Neural cell (in vitro differentiated cells): ENCODE results near the gene ZNF24.

Source experiments
- EP300 ChIP-seq: fragments of 450-650 bp; conservative IDR thresholded peaks from 2 replicates; pipeline ENCODE4 v1.6.1; 2014; ENCODE audit warnings: antibody characterized with exemption, mild to moderate bottlenecking, moderate library complexity; ENCODE audit not compliant: poor library complexity, severe bottlenecking
- EZH2 ChIP-seq: fragments of 200-600, 300-800 bp; shearing (Covaris generic), sonication (generic); IDR thresholded peaks from 2 replicates; pipeline ENCODE4 v1.6.1; 2014; ENCODE audit warnings: antibody characterized with exemption, low read length, borderline replicate concordance, mild to moderate bottlenecking; ENCODE audit not compliant: insufficient read depth, poor library complexity, severe bottlenecking
- POLR2AphosphoS5 ChIP-seq: IDR thresholded peaks from 2 replicates; pipeline ENCODE4 v1.6.1; 2012
- RAD21 ChIP-seq: fragments of 450-650 bp; conservative IDR thresholded peaks from 2 replicates; pipeline ENCODE4 v1.6.1; 2014; ENCODE audit warnings: antibody characterized with exemption, mild to moderate bottlenecking, moderate library complexity
- TF ChIP-seq, protein P1 (sequence below): fragments of 450-650 bp; IDR thresholded peaks from 2 replicates; pipeline ENCODE4 v1.5.1; 2014; ENCODE audit warnings: antibody characterized with exemption, mild to moderate bottlenecking, moderate library complexity; ENCODE audit not compliant: poor library complexity, severe bottlenecking
- TF ChIP-seq, protein P2 (sequence below): IDR thresholded peaks from 2 replicates; pipeline ENCODE4 v1.6.1; 2012; ENCODE audit warnings: borderline replicate concordance

DNA sequence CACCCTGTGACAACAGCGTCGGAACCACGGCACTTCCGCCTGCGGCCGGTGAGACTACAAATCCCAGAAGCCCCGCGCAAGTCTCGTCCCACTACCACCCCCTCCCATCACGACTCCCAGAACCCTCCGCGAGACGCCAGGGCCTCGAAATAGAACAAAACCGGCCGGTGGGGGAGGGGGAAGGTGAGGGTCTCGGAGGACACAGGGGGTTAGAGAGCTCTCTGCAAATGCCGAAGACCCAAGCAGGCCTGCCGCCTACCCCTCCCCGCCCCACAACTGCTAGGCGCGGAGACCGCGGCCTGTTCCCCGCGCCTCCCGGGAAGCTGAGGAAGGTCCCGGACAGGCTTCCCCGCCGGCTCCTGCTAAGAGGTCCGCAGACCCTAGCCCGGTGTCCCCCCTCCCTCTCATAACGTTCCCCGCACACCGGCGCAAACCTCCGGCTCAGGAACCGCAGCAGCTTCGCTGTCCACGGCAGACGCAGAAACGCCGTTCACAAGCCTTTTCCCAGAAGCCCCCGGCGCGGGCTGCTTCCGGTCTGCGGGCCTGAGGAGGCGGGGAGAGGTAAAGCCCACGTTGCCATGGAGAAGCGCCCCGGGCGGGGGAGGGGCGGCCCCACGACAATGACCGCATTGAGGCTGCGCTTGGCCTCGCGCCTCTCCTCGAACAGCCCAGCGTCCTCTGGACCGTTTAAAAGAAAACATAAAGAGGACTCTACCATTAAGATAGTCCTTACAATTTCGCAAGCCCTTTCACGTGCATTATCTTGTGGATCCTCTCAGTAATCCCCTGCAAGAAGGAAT lies at the start of gene ZNF24:
- TF ChIP-seq, protein P1, sequence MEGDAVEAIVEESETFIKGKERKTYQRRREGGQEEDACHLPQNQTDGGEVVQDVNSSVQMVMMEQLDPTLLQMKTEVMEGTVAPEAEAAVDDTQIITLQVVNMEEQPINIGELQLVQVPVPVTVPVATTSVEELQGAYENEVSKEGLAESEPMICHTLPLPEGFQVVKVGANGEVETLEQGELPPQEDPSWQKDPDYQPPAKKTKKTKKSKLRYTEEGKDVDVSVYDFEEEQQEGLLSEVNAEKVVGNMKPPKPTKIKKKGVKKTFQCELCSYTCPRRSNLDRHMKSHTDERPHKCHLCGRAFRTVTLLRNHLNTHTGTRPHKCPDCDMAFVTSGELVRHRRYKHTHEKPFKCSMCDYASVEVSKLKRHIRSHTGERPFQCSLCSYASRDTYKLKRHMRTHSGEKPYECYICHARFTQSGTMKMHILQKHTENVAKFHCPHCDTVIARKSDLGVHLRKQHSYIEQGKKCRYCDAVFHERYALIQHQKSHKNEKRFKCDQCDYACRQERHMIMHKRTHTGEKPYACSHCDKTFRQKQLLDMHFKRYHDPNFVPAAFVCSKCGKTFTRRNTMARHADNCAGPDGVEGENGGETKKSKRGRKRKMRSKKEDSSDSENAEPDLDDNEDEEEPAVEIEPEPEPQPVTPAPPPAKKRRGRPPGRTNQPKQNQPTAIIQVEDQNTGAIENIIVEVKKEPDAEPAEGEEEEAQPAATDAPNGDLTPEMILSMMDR: peak; percentile 8
- TF ChIP-seq EP300 (peak; percentile 72), EZH2 (no peak), POLR2AphosphoS5 (peak; percentile 95), RAD21 (peak; percentile 52)
- TF ChIP-seq, protein P2, sequence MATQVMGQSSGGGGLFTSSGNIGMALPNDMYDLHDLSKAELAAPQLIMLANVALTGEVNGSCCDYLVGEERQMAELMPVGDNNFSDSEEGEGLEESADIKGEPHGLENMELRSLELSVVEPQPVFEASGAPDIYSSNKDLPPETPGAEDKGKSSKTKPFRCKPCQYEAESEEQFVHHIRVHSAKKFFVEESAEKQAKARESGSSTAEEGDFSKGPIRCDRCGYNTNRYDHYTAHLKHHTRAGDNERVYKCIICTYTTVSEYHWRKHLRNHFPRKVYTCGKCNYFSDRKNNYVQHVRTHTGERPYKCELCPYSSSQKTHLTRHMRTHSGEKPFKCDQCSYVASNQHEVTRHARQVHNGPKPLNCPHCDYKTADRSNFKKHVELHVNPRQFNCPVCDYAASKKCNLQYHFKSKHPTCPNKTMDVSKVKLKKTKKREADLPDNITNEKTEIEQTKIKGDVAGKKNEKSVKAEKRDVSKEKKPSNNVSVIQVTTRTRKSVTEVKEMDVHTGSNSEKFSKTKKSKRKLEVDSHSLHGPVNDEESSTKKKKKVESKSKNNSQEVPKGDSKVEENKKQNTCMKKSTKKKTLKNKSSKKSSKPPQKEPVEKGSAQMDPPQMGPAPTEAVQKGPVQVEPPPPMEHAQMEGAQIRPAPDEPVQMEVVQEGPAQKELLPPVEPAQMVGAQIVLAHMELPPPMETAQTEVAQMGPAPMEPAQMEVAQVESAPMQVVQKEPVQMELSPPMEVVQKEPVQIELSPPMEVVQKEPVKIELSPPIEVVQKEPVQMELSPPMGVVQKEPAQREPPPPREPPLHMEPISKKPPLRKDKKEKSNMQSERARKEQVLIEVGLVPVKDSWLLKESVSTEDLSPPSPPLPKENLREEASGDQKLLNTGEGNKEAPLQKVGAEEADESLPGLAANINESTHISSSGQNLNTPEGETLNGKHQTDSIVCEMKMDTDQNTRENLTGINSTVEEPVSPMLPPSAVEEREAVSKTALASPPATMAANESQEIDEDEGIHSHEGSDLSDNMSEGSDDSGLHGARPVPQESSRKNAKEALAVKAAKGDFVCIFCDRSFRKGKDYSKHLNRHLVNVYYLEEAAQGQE: peak; percentile 66
